ENCODE data around the gene PRRG3.
A peak's percentile ranks its signal among the peaks of the same experiment; 100 is the strongest.

DNA sequence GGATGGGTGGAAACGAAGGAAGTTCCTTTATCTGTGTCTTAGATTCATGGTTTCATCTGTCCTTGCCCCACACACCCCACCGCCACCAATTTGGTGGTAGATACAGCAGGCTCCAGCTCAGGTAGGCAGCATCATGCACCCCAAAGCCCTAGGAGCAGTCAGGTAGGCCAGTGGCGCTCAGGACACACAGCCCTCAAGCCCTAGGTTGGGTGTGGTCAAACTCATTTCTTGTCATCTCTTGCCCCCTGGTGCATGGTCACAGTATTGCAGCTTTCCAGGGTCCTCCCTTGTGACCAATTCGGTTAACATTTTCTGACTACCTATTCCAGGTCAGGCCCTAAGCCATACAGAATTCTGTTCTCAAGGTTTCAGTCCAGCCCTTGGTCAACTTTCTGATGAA, 14.5 kb upstream of the PRRG3 start:
- TF ChIP-seq POLR2A (IDR thresholded peaks at IDR 0.05) = no peak
- peak in 5 of 6 experiments; percentile 22 to 56 (median 49) for TF ChIP-seq CTCF (IDR thresholded peaks at IDR 0.05)

All from Peyer's patch (tissue), 4 donors.